PC-3 (cell line): Measurements from ENCODE around the gene PSMD2. TPM values are rescaled to one million over a fixed set of nuclear protein-coding genes. Genes with fewer than 3 reads are reported as not detected.

Source experiments
- ATAC-seq: fragments of 200-7000 bp; cut with Tn5 transposase; 2 replicates; pipeline ENCODE4 v1.9.1; 2020; ENCODE audit warnings: mild to moderate bottlenecking, moderate library complexity
- BruUV-seq: library from RNA; stranded (reverse); fragments of 400-500 nt; replicated peaks from 2 replicates; lab custom pipeline; 2021; lab: Mats Ljungman, UMichigan
- CTCF ChIA-PET: fragments of 300-600 bp; sonication (Branson Sonifier 250); formaldehyde crosslinking; loops from one replicate; lab custom pipeline; 2022; ENCODE audit warnings: antibody characterized with exemption; lab: Charles Lee
- POLR2A ChIA-PET: fragments of 300-600 bp; sonication (Branson Sonifier 250); formaldehyde crosslinking; loops from one replicate; lab custom pipeline; 2022; ENCODE audit warnings: antibody characterized with exemption; ENCODE audit not compliant: unreplicated experiment; lab: Charles Lee
- DNase-seq: peaks from one replicate; pipeline ENCODE4 v3.0.0-alpha.2; 2015
- H2AFZ ChIP-seq: fragments of 300-600 bp; sonication (generic); 2 replicates; pipeline ENCODE4 v1.6.0; 2016; ENCODE audit warnings: antibody characterized with exemption, low read length
- H3F3A ChIP-seq: fragments of 300-600 bp; sonication (generic); one replicate; pipeline ENCODE4 v1.6.0; 2017; ENCODE audit warnings: antibody characterized with exemption, low read length, control low read depth, mild to moderate bottlenecking; ENCODE audit not compliant: unreplicated experiment
- H3K27ac ChIP-seq: fragments of 300-600 bp; sonication (generic); 2 replicates; pipeline ENCODE4 v1.5.1; 2016; ENCODE audit warnings: mild to moderate bottlenecking, low read length
- H3K27me3 ChIP-seq: fragments of 300-600 bp; sonication (generic); 2 replicates; pipeline ENCODE4 v1.6.1; 2016; ENCODE audit warnings: low read length, mixed read lengths
- H3K36me3 ChIP-seq: fragments of 300-600 bp; sonication (generic); 2 replicates; pipeline ENCODE4 v1.6.1; 2016; ENCODE audit warnings: low read depth, mixed run types, low read length, mixed read lengths
- H3K4me1 ChIP-seq: fragments of 300-600 bp; sonication (generic); 2 replicates; pipeline ENCODE4 v1.5.1; 2016; ENCODE audit warnings: low read length; ENCODE audit not compliant: insufficient read depth
- H3K4me2 ChIP-seq: fragments of 300-600 bp; sonication (generic); 2 replicates; pipeline ENCODE4 v1.6.0; 2016; ENCODE audit warnings: low read length
- H3K4me3 ChIP-seq: fragments of 300-600 bp; sonication (generic); 2 replicates; pipeline ENCODE4 v1.5.1; 2016; ENCODE audit warnings: mild to moderate bottlenecking, low read length, mixed read lengths
- H3K79me2 ChIP-seq: fragments of 300-600 bp; sonication (generic); 2 replicates; pipeline ENCODE4 v1.6.1; 2017; ENCODE audit warnings: low read length, mixed read lengths
- H3K9ac ChIP-seq: fragments of 300-600 bp; sonication (generic); 2 replicates; pipeline ENCODE4 v1.6.0; 2016; ENCODE audit warnings: mild to moderate bottlenecking, low read length
- H3K9me2 ChIP-seq: fragments of 300-600 bp; sonication (generic); replicated peaks from 2 replicates; pipeline ENCODE4 v1.6.1; 2016; ENCODE audit warnings: mixed run types, low read length, mixed read lengths
- H3K9me3 ChIP-seq: fragments of 300-600 bp; sonication (generic); 2 replicates; pipeline ENCODE4 v1.6.1; 2016; ENCODE audit warnings: low read length, mixed read lengths
- H4K20me1 ChIP-seq: fragments of 300-600 bp; sonication (generic); 2 replicates; pipeline ENCODE4 v1.6.1; 2016; ENCODE audit warnings: low read length, mixed read lengths
- CTCF ChIP-seq: fragments of 300-600 bp; sonication (generic); conservative IDR thresholded peaks from 2 replicates; pipeline ENCODE4 v1.5.1; 2017; ENCODE audit warnings: antibody characterized with exemption, low read depth, mild to moderate bottlenecking, low read length
- EZH2 ChIP-seq: fragments of 300-600 bp; sonication (generic); IDR thresholded peaks from one replicate; pipeline ENCODE4 v1.6.1; 2017; ENCODE audit warnings: antibody characterized with exemption, mild to moderate bottlenecking, low read length; ENCODE audit not compliant: unreplicated experiment
- EZH2phosphoT487 ChIP-seq: fragments of 300-600 bp; sonication (generic); IDR thresholded peaks from 2 replicates; pipeline ENCODE4 v1.6.1; 2018; ENCODE audit warnings: mild to moderate bottlenecking, antibody characterized with exemption, low read length, borderline replicate concordance
- intact Hi-C: fragments of 100-400 bp; cut with micrococcal nuclease; formaldehyde crosslinking; loops from 2 replicates; pipeline ENCODE4 v1.9.0; 2023
- total RNA-seq: library from RNA; depleted of rRNA; stranded (reverse); fragments of >200 nt; gene quantifications from 2 replicates; pipeline ENCODE4 v1.2.3, GENCODE V29; 2014

Gene PSMD2
- total RNA-seq, 1 experiment from 2014 or later, result 1,057 TPM

GRCh38 chr3:184347321-184348056, 48.4 kb downstream of the PSMD2 start:
- ATAC-seq (no peak), DNase-seq (no peak)
- Histone ChIP-seq H2AFZ (no peak overlapping the region), H3K27ac (no peak overlapping the region), H4K20me1 (no peaks in the 10 kb centered on the region), H3K79me2 (no peaks in the 10 kb centered on the region), H3K4me1 (peaks cover 3% of the 10 kb centered on the region; the same call in 1 of the 2 replicates), H3K4me3 (no peak overlapping the region), H3K9me3 (no peaks in the 10 kb centered on the region), H3K9me2 (no peaks in the 10 kb centered on the region), H3K27me3 (no peaks in the 10 kb centered on the region), H3K4me2 (no peak overlapping the region), H3K9ac (no peak overlapping the region), H3K36me3 (peaks cover 2% of the 10 kb centered on the region; the same call in 1 of the 2 replicates), H3F3A (no peaks in the 10 kb centered on the region)
- CTCF ChIA-PET, result interaction anchor here (0.7 kb wide), 1 partner anchor 1239 kb away, joined by 3 read pairs; the partner anchor contains the start of gene SENP2
- intact Hi-C loops, result loop anchor here (5.0 kb wide), 1 partner anchor 35 kb away; the partner anchor contains the start of gene EIF4G1
- TSS peak; percentile 24 for BruUV-seq
- POLR2A ChIA-PET, result no interaction called here
- no peak for TF ChIP-seq CTCF
- TF ChIP-seq EZH2, result no peak
- TF ChIP-seq EZH2phosphoT487, result no peak

GRCh38 chr3:184348057-184348382, 49.0 kb downstream of the PSMD2 start:
- intact Hi-C loops, result loop anchor here (5.0 kb wide), 1 partner anchor 36 kb away; the partner anchor contains the start of gene EIF4G1
- H3K9ac ChIP-seq, result no peak overlapping the region
- no peaks in the 10 kb centered on the region for H3K79me2 ChIP-seq
- DNase-seq (no peak), ATAC-seq (no peak)
- H3K27me3 ChIP-seq, result no peaks in the 10 kb centered on the region
- H3K9me3 ChIP-seq, result no peaks in the 10 kb centered on the region
- no peak overlapping the region for H3K4me3 ChIP-seq
- H3K9me2 ChIP-seq, result no peaks in the 10 kb centered on the region
- ChIA-PET POLR2A (no interaction called here), CTCF (interaction anchor here (0.7 kb wide), 1 partner anchor 1238 kb away, joined by 3 read pairs; the partner anchor contains the start of gene SENP2)
- H3K4me1 ChIP-seq, result peaks cover 3% of the 10 kb centered on the region; the same call in 1 of the 2 replicates
- TF ChIP-seq CTCF (no peak), EZH2phosphoT487 (no peak), EZH2 (no peak)
- no peak overlapping the region for H3K27ac ChIP-seq
- H3F3A ChIP-seq, result no peaks in the 10 kb centered on the region
- H3K36me3 ChIP-seq, result peaks cover 7% of the 10 kb centered on the region; the same call in 1 of the 2 replicates
- no peak overlapping the region for H2AFZ ChIP-seq
- no TSS peak for BruUV-seq
- no peak overlapping the region for H3K4me2 ChIP-seq
- H4K20me1 ChIP-seq, result no peaks in the 10 kb centered on the region
